IMR-90 (cell line): Measurements from ENCODE around the gene C1orf159.

ENCODE experiments used
- FOS ChIP-seq: fragments of 150-350 bp; IDR thresholded peaks from 2 replicates; pipeline ENCODE4 v1.6.1; 2016; ENCODE audit warnings: low read depth, low read length
- MAZ ChIP-seq: IDR thresholded peaks from 2 replicates; pipeline ENCODE4 v1.6.1; 2012; ENCODE audit warnings: low read depth, mild to moderate bottlenecking, low read length, improper control_type of control experiment, moderate library complexity, borderline replicate concordance
- POLR2A ChIP-seq: IDR thresholded peaks from 2 replicates; pipeline ENCODE4 v1.6.1; 2012; ENCODE audit warnings: mild to moderate bottlenecking, low read depth, low read length
- RAD21 ChIP-seq: IDR thresholded peaks from 2 replicates; pipeline ENCODE4 v1.6.1; 2012; ENCODE audit warnings: low read length, improper control_type of control experiment
- TF ChIP-seq, protein P1 (sequence below): conservative IDR thresholded peaks from 2 replicates; pipeline ENCODE4 v1.5.1; 2012; ENCODE audit warnings: mild to moderate bottlenecking, low read depth, low read length, improper control_type of control experiment
- TF ChIP-seq, protein P2 (sequence below): fragments of 150-350 bp; IDR thresholded peaks from 2 replicates; pipeline ENCODE4 v1.6.1; 2017; ENCODE audit warnings: mild to moderate bottlenecking, antibody characterized with exemption, low read length, low read depth

DNA sequence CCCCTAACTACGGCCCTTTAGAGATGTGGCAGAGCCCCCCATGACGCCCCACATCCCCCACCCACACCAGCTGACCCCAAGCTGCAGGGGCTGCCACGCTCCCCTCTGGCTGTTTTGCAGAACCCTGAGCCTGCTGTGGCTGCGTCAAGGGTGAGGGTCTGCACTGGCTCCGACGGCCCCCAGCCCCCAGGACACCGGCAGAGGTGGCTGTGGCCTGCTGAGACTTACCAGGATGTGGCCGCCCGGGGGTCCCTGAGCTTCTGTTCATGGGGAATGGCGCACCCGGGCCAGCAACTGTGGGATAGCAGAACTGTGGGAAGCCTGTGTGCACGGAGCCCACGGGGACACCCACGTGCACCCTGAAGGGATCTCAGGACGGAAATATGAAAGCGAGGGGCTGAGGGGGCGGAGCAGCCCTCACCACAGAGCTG is 29.0 kb downstream of the C1orf159 start:
- TF ChIP-seq RAD21: no peak
- no peak for TF ChIP-seq POLR2A
- TF ChIP-seq MAZ: no peak
- TF ChIP-seq, protein P1, sequence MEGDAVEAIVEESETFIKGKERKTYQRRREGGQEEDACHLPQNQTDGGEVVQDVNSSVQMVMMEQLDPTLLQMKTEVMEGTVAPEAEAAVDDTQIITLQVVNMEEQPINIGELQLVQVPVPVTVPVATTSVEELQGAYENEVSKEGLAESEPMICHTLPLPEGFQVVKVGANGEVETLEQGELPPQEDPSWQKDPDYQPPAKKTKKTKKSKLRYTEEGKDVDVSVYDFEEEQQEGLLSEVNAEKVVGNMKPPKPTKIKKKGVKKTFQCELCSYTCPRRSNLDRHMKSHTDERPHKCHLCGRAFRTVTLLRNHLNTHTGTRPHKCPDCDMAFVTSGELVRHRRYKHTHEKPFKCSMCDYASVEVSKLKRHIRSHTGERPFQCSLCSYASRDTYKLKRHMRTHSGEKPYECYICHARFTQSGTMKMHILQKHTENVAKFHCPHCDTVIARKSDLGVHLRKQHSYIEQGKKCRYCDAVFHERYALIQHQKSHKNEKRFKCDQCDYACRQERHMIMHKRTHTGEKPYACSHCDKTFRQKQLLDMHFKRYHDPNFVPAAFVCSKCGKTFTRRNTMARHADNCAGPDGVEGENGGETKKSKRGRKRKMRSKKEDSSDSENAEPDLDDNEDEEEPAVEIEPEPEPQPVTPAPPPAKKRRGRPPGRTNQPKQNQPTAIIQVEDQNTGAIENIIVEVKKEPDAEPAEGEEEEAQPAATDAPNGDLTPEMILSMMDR: no peak
- TF ChIP-seq, protein P2, sequence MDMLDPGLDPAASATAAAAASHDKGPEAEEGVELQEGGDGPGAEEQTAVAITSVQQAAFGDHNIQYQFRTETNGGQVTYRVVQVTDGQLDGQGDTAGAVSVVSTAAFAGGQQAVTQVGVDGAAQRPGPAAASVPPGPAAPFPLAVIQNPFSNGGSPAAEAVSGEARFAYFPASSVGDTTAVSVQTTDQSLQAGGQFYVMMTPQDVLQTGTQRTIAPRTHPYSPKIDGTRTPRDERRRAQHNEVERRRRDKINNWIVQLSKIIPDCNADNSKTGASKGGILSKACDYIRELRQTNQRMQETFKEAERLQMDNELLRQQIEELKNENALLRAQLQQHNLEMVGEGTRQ: no peak
- no peak for TF ChIP-seq FOS
